Measurements from ENCODE around the gene ZNF500. TPM values are rescaled to one million over a fixed set of nuclear protein-coding genes. Genes with fewer than 3 reads are reported as not detected.

ZNF500 gene
- polyA plus RNA-seq, 2 of the 4 experiments (the other 2 are of a cell fraction): 4.6 to 6.7 TPM

DNA sequence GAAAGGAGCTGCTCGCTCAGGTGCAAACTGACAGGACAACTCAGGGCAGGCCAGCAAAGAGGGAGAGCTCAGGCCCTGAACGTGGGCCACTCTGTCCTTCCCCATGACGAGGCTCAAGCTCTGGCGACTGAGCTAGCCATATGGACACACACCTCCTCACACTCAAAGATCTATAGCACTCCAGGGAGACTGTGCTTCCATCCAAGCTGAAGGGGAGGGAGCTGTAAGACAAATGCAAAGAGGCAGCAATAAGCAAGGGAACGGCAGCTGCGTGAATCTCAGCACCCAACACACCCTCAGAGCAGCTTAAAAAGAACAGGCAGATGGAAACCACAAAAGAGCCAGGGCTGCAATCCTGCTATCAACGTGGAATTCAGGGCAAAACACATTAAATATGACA is 60.1 kb downstream of the ZNF500 start:
- ChIA-PET POLR2A (interaction anchor here (0.8 kb wide), 1 partner anchor 27 kb away, joined by 3 read pairs; the partner anchor contains the start of genes ANKS3 and DNAAF8), CTCF (interaction anchor here (1.0 to 2.0 kb wide), 7 partner anchors 8 to 249 kb away, joined by 3 to 7 read pairs (median 5); partner anchors contain the start of gene NUDT16L1)
- no peaks in the 10 kb centered on the region for H3K4me1 ChIP-seq
- FAIRE-seq (no peak), ATAC-seq (no peak), DNase-seq (ENCODE audit: low read depth in 1 of 2, low spot score in 1 of 2) (no peak)
- H3K4me3 ChIP-seq: no peak overlapping the region
- WGBS (ENCODE audit: missing lambda C conversion rate): 92% methylated on average over 6 of the region's 7 CpGs
- no peaks in the 10 kb centered on the region for H3K9me3 ChIP-seq
- TF ChIP-seq HOXB5 (CRISPR knock-in tag; IDR thresholded peaks at IDR 0.05) (no peak), FOXS1 (CRISPR knock-in tag; IDR thresholded peaks at IDR 0.05) (no peak), RNF2 (IDR thresholded peaks at IDR 0.05; ENCODE audit: borderline replicate concordance, low read depth) (no peak), JUN (IDR thresholded peaks at IDR 0.05) (no peak), POLR2A (IDR thresholded peaks at IDR 0.05; ENCODE audit: low read length) (no peak), NPAS2 (CRISPR knock-in tag; IDR thresholded peaks at IDR 0.05; ENCODE audit: borderline replicate concordance) (no peak)
- TF ChIP-seq, protein P1, sequence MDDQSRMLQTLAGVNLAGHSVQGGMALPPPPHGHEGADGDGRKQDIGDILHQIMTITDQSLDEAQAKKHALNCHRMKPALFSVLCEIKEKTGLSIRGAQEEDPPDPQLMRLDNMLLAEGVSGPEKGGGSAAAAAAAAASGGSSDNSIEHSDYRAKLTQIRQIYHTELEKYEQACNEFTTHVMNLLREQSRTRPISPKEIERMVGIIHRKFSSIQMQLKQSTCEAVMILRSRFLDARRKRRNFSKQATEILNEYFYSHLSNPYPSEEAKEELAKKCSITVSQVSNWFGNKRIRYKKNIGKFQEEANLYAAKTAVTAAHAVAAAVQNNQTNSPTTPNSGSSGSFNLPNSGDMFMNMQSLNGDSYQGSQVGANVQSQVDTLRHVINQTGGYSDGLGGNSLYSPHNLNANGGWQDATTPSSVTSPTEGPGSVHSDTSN (IDR thresholded peaks at IDR 0.05): no peak
- TF ChIP-seq, protein P2, sequence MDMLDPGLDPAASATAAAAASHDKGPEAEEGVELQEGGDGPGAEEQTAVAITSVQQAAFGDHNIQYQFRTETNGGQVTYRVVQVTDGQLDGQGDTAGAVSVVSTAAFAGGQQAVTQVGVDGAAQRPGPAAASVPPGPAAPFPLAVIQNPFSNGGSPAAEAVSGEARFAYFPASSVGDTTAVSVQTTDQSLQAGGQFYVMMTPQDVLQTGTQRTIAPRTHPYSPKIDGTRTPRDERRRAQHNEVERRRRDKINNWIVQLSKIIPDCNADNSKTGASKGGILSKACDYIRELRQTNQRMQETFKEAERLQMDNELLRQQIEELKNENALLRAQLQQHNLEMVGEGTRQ (IDR thresholded peaks at IDR 0.05): no peak
- no peak overlapping the region for H3K27ac ChIP-seq
- H3K4me2 ChIP-seq: no peak overlapping the region

DNA sequence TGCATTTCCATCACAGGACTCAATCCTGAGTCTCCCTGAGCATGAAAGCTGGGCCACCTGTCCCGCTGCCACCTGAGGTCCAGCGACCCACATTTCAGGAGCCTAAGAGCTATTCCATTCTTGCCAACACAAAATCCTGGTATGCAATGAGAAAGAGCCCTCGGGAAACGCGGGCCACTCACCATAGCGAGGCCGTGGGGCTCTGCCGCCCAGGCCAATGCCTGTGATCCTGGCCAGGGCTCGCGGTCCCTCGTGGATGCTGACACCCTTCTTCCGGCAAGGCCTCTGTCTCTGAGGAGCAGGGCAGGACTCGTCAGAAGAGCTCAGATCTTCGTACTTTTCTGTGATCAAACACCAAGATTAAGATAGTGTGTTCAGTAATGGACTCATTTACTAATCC is 62.0 kb downstream of the ZNF500 start:
- POLR2A ChIA-PET: no interaction called here
- 97% methylated on average over 14 of the region's 14 CpGs for WGBS (ENCODE audit: missing lambda C conversion rate)
- H3K4me3 ChIP-seq: no peak overlapping the region
- no peaks in the 10 kb centered on the region for H3K9me3 ChIP-seq
- CTCF ChIA-PET: interaction anchor here (1.1 to 1.8 kb wide), 5 partner anchors 12 to 251 kb away, joined by 3 to 6 read pairs (median 4); partner anchors contain the start of gene NUDT16L1
- no peak overlapping the region for H3K27ac ChIP-seq
- H3K4me2 ChIP-seq: no peak overlapping the region
- DNase-seq (ENCODE audit: low read depth in 1 of 2, low spot score in 1 of 2): no peak
- FAIRE-seq: no peak
- no peak for ATAC-seq
- TF ChIP-seq BHLHE40 (IDR thresholded peaks at IDR 0.05; ENCODE audit: low read depth, low read length) (no peak), NR3C1 (IDR thresholded peaks at IDR 0.05) (no peak), NPAS2 (CRISPR knock-in tag; IDR thresholded peaks at IDR 0.05; ENCODE audit: borderline replicate concordance) (no peak), POLR2A (IDR thresholded peaks at IDR 0.05; ENCODE audit: low read length) (no peak), KDM1A (IDR thresholded peaks at IDR 0.05; ENCODE audit: low read depth) (no peak), CHD2 (IDR thresholded peaks at IDR 0.05; ENCODE audit: low read length, partially characterized antibody) (no peak), HEYL (CRISPR knock-in tag; IDR thresholded peaks at IDR 0.05) (no peak), FOSB (CRISPR knock-in tag; IDR thresholded peaks at IDR 0.05) (no peak), TP53 (CRISPR knock-in tag; IDR thresholded peaks at IDR 0.05) (no peak), SMC3 (IDR thresholded peaks at IDR 0.05) (no peak), FOXS1 (CRISPR knock-in tag; IDR thresholded peaks at IDR 0.05) (no peak), NFE2L2 (conservative IDR thresholded peaks at IDR 0.05; ENCODE audit: low read length) (no peak), MAFK (IDR thresholded peaks at IDR 0.05; ENCODE audit: partially characterized antibody) (no peak)
- TF ChIP-seq, protein P3, sequence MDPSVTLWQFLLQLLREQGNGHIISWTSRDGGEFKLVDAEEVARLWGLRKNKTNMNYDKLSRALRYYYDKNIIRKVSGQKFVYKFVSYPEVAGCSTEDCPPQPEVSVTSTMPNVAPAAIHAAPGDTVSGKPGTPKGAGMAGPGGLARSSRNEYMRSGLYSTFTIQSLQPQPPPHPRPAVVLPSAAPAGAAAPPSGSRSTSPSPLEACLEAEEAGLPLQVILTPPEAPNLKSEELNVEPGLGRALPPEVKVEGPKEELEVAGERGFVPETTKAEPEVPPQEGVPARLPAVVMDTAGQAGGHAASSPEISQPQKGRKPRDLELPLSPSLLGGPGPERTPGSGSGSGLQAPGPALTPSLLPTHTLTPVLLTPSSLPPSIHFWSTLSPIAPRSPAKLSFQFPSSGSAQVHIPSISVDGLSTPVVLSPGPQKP (IDR thresholded peaks at IDR 0.05; ENCODE audit: low read depth, low read length): no peak
- TF ChIP-seq, protein P2 (IDR thresholded peaks at IDR 0.05): no peak
- TF ChIP-seq, protein P4, sequence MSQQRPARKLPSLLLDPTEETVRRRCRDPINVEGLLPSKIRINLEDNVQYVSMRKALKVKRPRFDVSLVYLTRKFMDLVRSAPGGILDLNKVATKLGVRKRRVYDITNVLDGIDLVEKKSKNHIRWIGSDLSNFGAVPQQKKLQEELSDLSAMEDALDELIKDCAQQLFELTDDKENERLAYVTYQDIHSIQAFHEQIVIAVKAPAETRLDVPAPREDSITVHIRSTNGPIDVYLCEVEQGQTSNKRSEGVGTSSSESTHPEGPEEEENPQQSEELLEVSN (IDR thresholded peaks at IDR 0.05; ENCODE audit: borderline replicate concordance, low read depth): no peak
- H3K4me1 ChIP-seq: no peaks in the 10 kb centered on the region

Measured in A549 (cell line).